Stimulated activated CD8-positive, alpha-beta memory T cell treated with anti-CD3 and anti-CD28 coated beads, Interleukin-7, amount 100 ng/mL, for 24 hours (primary cell): ENCODE data around the gene TRIP10.
"Not testable (repeated sequence)": the region's sequence is repeated elsewhere in the genome, so short reads cannot be mapped to it uniquely, and the experiment has no call there.

Source experiments
- DNase-seq: peaks from one replicate; pipeline ENCODE4 v3.0.0-alpha.2; 2020; ENCODE audit warnings: low read depth

The TRIP10 gene

GRCh38 chr19:6797646-6798045, 58.2 kb downstream of the TRIP10 start:
- no peak for DNase-seq

GRCh38 chr19:6800160-6800790, 60.8 kb downstream of the TRIP10 start:
- DNase-seq = not testable (repeated sequence)

GRCh38 chr19:6800991-6801484, 61.6 kb downstream of the TRIP10 start:
- DNase-seq = no peak
